GM12878 (cell line): ENCODE data around the gene LDHAL6B. TPM values are rescaled to one million over a fixed set of nuclear protein-coding genes. Genes with fewer than 3 reads are reported as not detected.

Experiments
- ATAC-seq: fragments of 200-7000 bp; cut with Tn5 transposase; 3 replicates; pipeline ENCODE4 v1.9.1; 2020; ENCODE audit warnings: mild to moderate bottlenecking, moderate library complexity
- BruUV-seq: library from RNA; stranded (reverse); fragments of 400-500 nt; replicated peaks from 2 replicates; lab custom pipeline; 2021; lab: Mats Ljungman, UMichigan
- CTCF ChIA-PET: fragments of 300-600 bp; sonication (Branson Sonifier 250); formaldehyde crosslinking; extraction: SDS; loops from one replicate; lab custom pipeline; 2021; ENCODE audit warnings: inconsistent platforms; lab: Yijun Ruan, JAX
- POLR2A ChIA-PET: fragments of 350-600 bp; formaldehyde crosslinking; extraction: SDS; loops from one replicate; lab custom pipeline; 2021; ENCODE audit warnings: inconsistent platforms; lab: Charles Lee
- RAD21 ChIA-PET: fragments of 300-600 bp; sonication (Branson Sonifier 250); formaldehyde crosslinking; loops from one replicate; lab custom pipeline; 2023; ENCODE audit warnings: antibody characterized with exemption; ENCODE audit not compliant: unreplicated experiment; lab: Charles Lee
- SMC1A ChIA-PET: fragments of 300-600 bp; sonication (Branson Sonifier 250); formaldehyde crosslinking; loops from one replicate; lab custom pipeline; 2023; ENCODE audit not compliant: unreplicated experiment, uncharacterized antibody; lab: Charles Lee
- DNase-seq: peaks from one replicate; pipeline ENCODE4 v3.0.0-alpha.2; 2011; ENCODE audit warnings: low read depth, low spot score
- FAIRE-seq: peaks from 3 replicates; lab custom pipeline; 2011; peaks lifted over from hg19 to GRCh38; lab: Jason Lieb, UNC
- H2AFZ ChIP-seq: 2 replicates; pipeline ENCODE4 v1.6.0; 2011; ENCODE audit warnings: low read depth, low read length, control low read depth; ENCODE audit not compliant: control insufficient read depth
- H3K27ac ChIP-seq: 2 replicates; pipeline ENCODE4 v1.5.1; 2011; ENCODE audit warnings: control low read depth; ENCODE audit not compliant: control insufficient read depth, insufficient read depth
- H3K27me3 ChIP-seq, 2 experiments: replicated peaks in 1 of 2; 2 replicates each; pipeline versions ENCODE4 v1.6.0 to v1.6.1; 2011; ENCODE audit warnings: low read length in 1 of 2; ENCODE audit not compliant: control insufficient read depth in 2 of 2, insufficient read depth in 2 of 2
- H3K36me3 ChIP-seq, 2 experiments: 2 replicates each; pipeline ENCODE4 v1.5.1; 2011; ENCODE audit warnings: low read length in 1 of 2; ENCODE audit not compliant: control insufficient read depth in 2 of 2, insufficient read depth in 2 of 2
- H3K4me1 ChIP-seq: 2 replicates; pipeline ENCODE4 v1.6.1; 2011; ENCODE audit warnings: mild to moderate bottlenecking, low read length, moderate library complexity, mixed read lengths; ENCODE audit not compliant: control insufficient read depth, insufficient read depth
- H3K4me2 ChIP-seq: 2 replicates; pipeline ENCODE4 v1.6.0; 2011; ENCODE audit warnings: control low read depth; ENCODE audit not compliant: control insufficient read depth, insufficient read depth
- H3K4me3 ChIP-seq: fragments of 200-600 bp; sonication (generic); 2 replicates; pipeline ENCODE4 v1.5.1; 2016
- H3K79me2 ChIP-seq: 2 replicates; pipeline ENCODE4 v1.6.0; 2011; ENCODE audit warnings: low read length; ENCODE audit not compliant: control insufficient read depth, insufficient read depth
- H3K9ac ChIP-seq: 2 replicates; pipeline ENCODE4 v1.8.0; 2011; ENCODE audit warnings: low read length, control low read depth, mixed read lengths; ENCODE audit not compliant: control insufficient read depth, insufficient read depth
- H3K9me3 ChIP-seq: replicated peaks from 3 replicates; pipeline ENCODE4 v1.5.1; 2011; ENCODE audit warnings: mild to moderate bottlenecking, low read length; ENCODE audit not compliant: control insufficient read depth, insufficient read depth
- H4K20me1 ChIP-seq: 2 replicates; pipeline ENCODE4 v1.6.0; 2011; ENCODE audit not compliant: control insufficient read depth, insufficient read depth
- BACH1 ChIP-seq: fragments of 450-650 bp; IDR thresholded peaks from 2 replicates; pipeline ENCODE4 v1.6.1; 2017; ENCODE audit warnings: mild to moderate bottlenecking, borderline replicate concordance
- CBFB ChIP-seq: IDR thresholded peaks from 2 replicates; pipeline ENCODE4 v1.6.1; 2016; ENCODE audit warnings: antibody characterized with exemption, low read depth
- CBX3 ChIP-seq: fragments of 200-600 bp; sonication (generic); IDR thresholded peaks from 2 replicates; pipeline ENCODE4 v1.6.1; 2016; ENCODE audit warnings: low read depth, borderline replicate concordance
- CREB1 ChIP-seq: IDR thresholded peaks from 2 replicates; pipeline ENCODE4 v1.6.1; 2012; ENCODE audit warnings: low read depth, mild to moderate bottlenecking, inconsistent platforms
- EP300 ChIP-seq, 2 experiments: fragments of 150-350 bp in 1 of 2; IDR thresholded peaks; 2 replicates each; pipeline ENCODE4 v1.6.1; 2011 to 2012; ENCODE audit warnings: low read depth in 2 of 2, low read length in 2 of 2, borderline replicate concordance in 1 of 2, improper control_type of control experiment in 1 of 2, inconsistent platforms in 1 of 2; ENCODE audit not compliant: control insufficient read depth in 1 of 2
- GATAD2B ChIP-seq: fragments of 450-650 bp; conservative IDR thresholded peaks from 2 replicates; pipeline ENCODE4 v1.6.1; 2017; ENCODE audit warnings: low read depth, mild to moderate bottlenecking, moderate library complexity
- HDGF ChIP-seq: fragments of 450-650 bp; IDR thresholded peaks from 2 replicates; pipeline ENCODE4 v1.6.1; 2016; ENCODE audit warnings: antibody characterized with exemption
- JUNB ChIP-seq: IDR thresholded peaks from 2 replicates; pipeline ENCODE4 v1.6.1; 2016; ENCODE audit warnings: antibody characterized with exemption, mild to moderate bottlenecking
- MYB ChIP-seq: fragments of 150-350 bp; IDR thresholded peaks from 2 replicates; pipeline ENCODE4 v1.6.1; 2014; ENCODE audit warnings: mild to moderate bottlenecking, low read depth, low read length, borderline replicate concordance
- SMARCA5 ChIP-seq: fragments of 450-650 bp; IDR thresholded peaks from 2 replicates; pipeline ENCODE4 v1.6.1; 2017; ENCODE audit warnings: mild to moderate bottlenecking
- SREBF1 ChIP-seq: IDR thresholded peaks from 2 replicates; pipeline ENCODE4 v1.6.1; 2012; ENCODE audit warnings: mild to moderate bottlenecking, low read length
- SREBF2 ChIP-seq: IDR thresholded peaks from 2 replicates; pipeline ENCODE4 v1.6.1; 2012; ENCODE audit warnings: mild to moderate bottlenecking, low read length
- SUPT20H ChIP-seq: IDR thresholded peaks from 2 replicates; pipeline ENCODE4 v1.6.1; 2011; ENCODE audit warnings: low read depth, mild to moderate bottlenecking, low read length, moderate library complexity, borderline replicate concordance; ENCODE audit not compliant: control insufficient read depth
- TCF12 ChIP-seq: IDR thresholded peaks from 2 replicates; pipeline ENCODE4 v1.6.1; 2011; ENCODE audit warnings: low read depth, mild to moderate bottlenecking, low read length
- ZNF24 ChIP-seq: fragments of 450-650 bp; IDR thresholded peaks from 2 replicates; pipeline ENCODE4 v1.6.1; 2017; ENCODE audit warnings: antibody characterized with exemption, mild to moderate bottlenecking
- WGBS: methylation state at CpG from one replicate; pipeline ENCODE4 v1.1.6; 2016; ENCODE audit warnings: low lambda C conversion rate; ENCODE audit not compliant: insufficient replicate concordance, insufficient coverage; ENCODE audit errors: missing lambda C conversion rate; 5-methylcytosine and 5-hydroxymethylcytosine counted together
- in situ Hi-C: fragments of 300-500 bp; cut with MboI; formaldehyde crosslinking; loops from 9 replicates; pipeline ENCODE4 v1.14.3; 2018; ENCODE audit warnings: mixed read lengths
- intact Hi-C: fragments of 100-400 bp; cut with micrococcal nuclease; formaldehyde crosslinking; loops from one replicate; pipeline ENCODE4 v1.14.2; 2022; ENCODE audit not compliant: unreplicated experiment
- polyA plus RNA-seq, 11 experiments: library from polyadenylated mRNA; depleted of rRNA in 4 of 11; unstranded in 6 of 11; stranded (reverse) in 5 of 11; fragments of >200 nt; fragmentation: Nextera tagmentation in 4 of 11; fragmentation: Illumina TruSeq in 1 of 11; extraction: Ambion mirVana in 4 of 11; extraction: Trizol in 1 of 11; gene quantifications; 1 replicate in 1 of 11; 2 replicates in 10 of 11; pipeline versions ENCODE4 v1.2.1 to v1.2.3, GENCODE V29; 2011 to 2016; ENCODE audit warnings: inconsistent platforms in 2 of 11, missing spikeins in 2 of 11, low read depth in 1 of 11
- total RNA-seq, 4 experiments: library from RNA; depleted of rRNA in 3 of 4; stranded (reverse); fragments of >200 nt in 3 of 4; fragmentation: Illumina TruSeq in 1 of 4; extraction: Trizol in 1 of 4; gene quantifications; 2 replicates each; pipeline versions ENCODE4 v1.2.1 to v1.2.3, GENCODE V29; 2013 to 2021
- TF ChIP-seq, protein P1 (sequence below): IDR thresholded peaks from 2 replicates; pipeline ENCODE4 v1.6.1; 2012; ENCODE audit warnings: low read depth, low read length, improper control_type of control experiment

Gene LDHAL6B
- total and polyA plus RNA-seq, 10 of the 15 experiments (the other 5 are each of a cell fraction or from before 2014, with no cell fraction given): 0.33 to 0.66 TPM; not detected in 8

- ATAC-seq (no peak), DNase-seq (no peak)
- ChIA-PET CTCF (no interaction called here), RAD21 (no interaction called here), SMC1A (interaction anchor here (2.2 to 2.3 kb wide), 2 partner anchors 13 to 275 kb away, joined by 5 to 11 read pairs; no protein-coding TSS in a partner anchor)
- no peaks in the 10 kb centered on the region for H3K79me2 ChIP-seq
- H3K27me3 ChIP-seq: no peaks in the 10 kb centered on the region
- intact Hi-C loops (no loop called here), in situ Hi-C loops (no loop called here)
- no peaks in the 10 kb centered on the region for H3K4me1 ChIP-seq
- no peaks in the 10 kb centered on the region for H3K9me3 ChIP-seq
- no peak overlapping the region for H3K9ac ChIP-seq
- TF ChIP-seq ZNF24: no peak
- TF ChIP-seq BACH1: no peak
- TF ChIP-seq, protein P1, sequence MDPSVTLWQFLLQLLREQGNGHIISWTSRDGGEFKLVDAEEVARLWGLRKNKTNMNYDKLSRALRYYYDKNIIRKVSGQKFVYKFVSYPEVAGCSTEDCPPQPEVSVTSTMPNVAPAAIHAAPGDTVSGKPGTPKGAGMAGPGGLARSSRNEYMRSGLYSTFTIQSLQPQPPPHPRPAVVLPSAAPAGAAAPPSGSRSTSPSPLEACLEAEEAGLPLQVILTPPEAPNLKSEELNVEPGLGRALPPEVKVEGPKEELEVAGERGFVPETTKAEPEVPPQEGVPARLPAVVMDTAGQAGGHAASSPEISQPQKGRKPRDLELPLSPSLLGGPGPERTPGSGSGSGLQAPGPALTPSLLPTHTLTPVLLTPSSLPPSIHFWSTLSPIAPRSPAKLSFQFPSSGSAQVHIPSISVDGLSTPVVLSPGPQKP: no peak
- TF ChIP-seq CREB1: no peak
- TF ChIP-seq SREBF2: no peak
- no peak for TF ChIP-seq CBFB
- TF ChIP-seq SREBF1: no peak
- TF ChIP-seq CBX3: no peak
- no peak for TF ChIP-seq SMARCA5
- TF ChIP-seq SUPT20H: no peak
- TF ChIP-seq MYB: no peak
- no peak for TF ChIP-seq JUNB
- no peak for TF ChIP-seq EP300 (IDR thresholded peaks at IDR 0.05; ENCODE audit: borderline replicate concordance in 1 of 2, control insufficient read depth in 1 of 2, low read depth in 2 of 2, low read length in 2 of 2)
- no peak for TF ChIP-seq TCF12
- TF ChIP-seq GATAD2B: no peak
- TF ChIP-seq HDGF: no peak
- TF ChIP-seq, all 136 proteins: peak for 0
- H4K20me1 ChIP-seq: no peaks in the 10 kb centered on the region
- no peak overlapping the region for H3K4me2 ChIP-seq
- FAIRE-seq: no peak
- no peak overlapping the region for H3K27ac ChIP-seq
- no peak overlapping the region for H2AFZ ChIP-seq
- 91% methylated on average over 14 of the region's 14 CpGs for WGBS
- POLR2A ChIA-PET: no interaction called here
- H3K36me3 ChIP-seq: peaks cover 12 to 40% of the 10 kb centered on the region in 2 experiments
- TSS peak; percentile 11 for BruUV-seq
- H3K4me3 ChIP-seq: no peak overlapping the region
These were observed 11.3 kb downstream of the LDHAL6B start for GRCh38 chr15:59217876-59218498.
